Muscle of leg (tissue), 11 donors: ENCODE data around the gene MAP3K19. TPM values are rescaled to one million over a fixed set of nuclear protein-coding genes. Genes with fewer than 3 reads are reported as not detected.

Experiments used
- DNase-seq: peaks from one replicate; pipeline ENCODE4 v3.0.0; 2013
- H3K27ac ChIP-seq: one replicate; pipeline ENCODE4 v1.5.1; 2013; ENCODE audit warnings: mild to moderate bottlenecking, low read length, control low read depth
- H3K27me3 ChIP-seq: one replicate; pipeline ENCODE4 v1.6.1; 2013; ENCODE audit warnings: low read length; ENCODE audit not compliant: control insufficient read depth, insufficient read depth
- H3K36me3 ChIP-seq: one replicate; pipeline ENCODE4 v1.6.1; 2013; ENCODE audit warnings: low read length; ENCODE audit not compliant: control insufficient read depth, insufficient read depth
- H3K4me1 ChIP-seq: one replicate; pipeline ENCODE4 v1.6.1; 2013; ENCODE audit warnings: low read length; ENCODE audit not compliant: control insufficient read depth, insufficient read depth
- H3K4me3 ChIP-seq: one replicate; pipeline ENCODE4 v1.5.1; 2013; ENCODE audit warnings: low read length, control low read depth
- H3K9me3 ChIP-seq: replicated peaks from 2 replicates; pipeline ENCODE4 v1.6.1; 2013; ENCODE audit warnings: low read depth, low read length; ENCODE audit not compliant: control insufficient read depth
- WGBS: methylation state at CpG from one replicate; pipeline ENCODE4 v1.1.5; 2013; ENCODE audit warnings: missing lambda C conversion rate; ENCODE audit not compliant: insufficient coverage; 5-methylcytosine and 5-hydroxymethylcytosine counted together
- polyA plus RNA-seq, 8 donors: library from polyadenylated mRNA; unstranded; fragments of 120-200 nt; gene quantifications; one replicate each; pipeline versions ENCODE4 v1.2.1 to v1.2.3, GENCODE V29; 2013; ENCODE audit warnings: inconsistent platforms in 1 of 8, low replicate concordance in 1 of 8; ENCODE audit not compliant: insufficient read length in 8 of 8, insufficient read depth in 1 of 8
- total RNA-seq: library from RNA; stranded (reverse); fragments of 120-200 nt; gene quantifications from one replicate; pipeline ENCODE4 v1.2.4, GENCODE V29; 2013

The MAP3K19 gene
- total and polyA plus RNA-seq, 9 donors: 0.12 to 0.13 TPM; not detected in 7

DNA sequence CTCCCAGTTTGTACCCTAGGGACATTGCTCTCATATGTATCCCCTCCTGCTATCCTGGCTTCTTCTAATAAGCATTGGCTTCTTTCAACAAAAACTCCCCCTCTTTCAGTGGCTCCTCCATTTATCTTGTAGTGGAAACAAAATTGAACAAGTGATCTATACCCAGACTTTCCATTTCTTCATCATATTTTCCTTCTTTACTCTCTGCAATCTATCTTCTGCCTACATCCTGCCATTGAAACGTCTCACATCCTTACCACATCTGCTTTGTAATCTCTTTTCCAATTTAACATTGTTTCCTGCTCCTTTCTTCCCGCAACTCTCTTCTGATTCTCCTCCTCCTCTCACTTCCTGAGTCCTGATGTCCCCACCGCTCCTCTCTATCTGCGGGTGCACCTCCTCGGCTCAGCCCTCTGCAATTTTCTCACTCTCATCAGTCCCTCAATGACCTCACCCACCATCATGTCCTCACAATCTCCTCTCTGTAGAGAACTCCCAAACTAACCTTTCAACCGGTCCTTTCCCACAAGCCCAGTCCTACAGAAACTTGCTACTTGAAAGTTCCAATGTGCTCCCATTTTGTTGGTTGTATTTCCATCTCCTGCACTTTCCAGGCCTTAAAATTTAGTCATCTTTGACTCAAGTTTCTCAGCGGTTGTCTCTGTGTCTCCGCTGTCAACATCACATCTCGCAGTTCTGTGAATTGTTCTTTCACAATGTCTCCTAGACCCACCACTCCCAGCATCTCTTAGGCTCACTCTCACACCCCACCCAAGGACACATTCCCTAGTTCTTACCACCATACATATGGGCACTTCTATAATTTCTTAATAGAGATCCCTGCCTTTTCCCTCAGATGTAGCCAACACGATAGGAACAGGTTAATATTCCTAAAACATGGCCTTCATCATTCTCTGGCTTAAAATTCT lies 24.0 kb downstream of the MAP3K19 start:
- no peak overlapping the region for H3K4me3 ChIP-seq
- no peaks in the 10 kb centered on the region for H3K27me3 ChIP-seq
- H3K36me3 ChIP-seq: no peaks in the 10 kb centered on the region
- 71% methylated on average over 9 of the region's 10 CpGs for WGBS
- DNase-seq: no peak
- no peaks in the 10 kb centered on the region for H3K9me3 ChIP-seq
- no peak overlapping the region for H3K27ac ChIP-seq
- no peaks in the 10 kb centered on the region for H3K4me1 ChIP-seq

- H3K27me3 ChIP-seq: no peaks in the 10 kb centered on the region
- no peaks in the 10 kb centered on the region for H3K4me1 ChIP-seq
- no CpG with 5 or more reads among the region's 1 CpG for WGBS
- H3K4me3 ChIP-seq: no peak overlapping the region
- DNase-seq: no peak
- no peak overlapping the region for H3K27ac ChIP-seq
- no peaks in the 10 kb centered on the region for H3K9me3 ChIP-seq
- no peaks in the 10 kb centered on the region for H3K36me3 ChIP-seq
Measured at GRCh38 chr2:135021618-135022017, 25.6 kb downstream of the MAP3K19 start.

GRCh38 chr2:135011633-135012032 lies 35.6 kb downstream of the MAP3K19 start:
- no peak overlapping the region for H3K4me3 ChIP-seq
- no peaks in the 10 kb centered on the region for H3K36me3 ChIP-seq
- H3K4me1 ChIP-seq: no peaks in the 10 kb centered on the region
- no peaks in the 10 kb centered on the region for H3K9me3 ChIP-seq
- peaks cover 2% of the 10 kb centered on the region for H3K27me3 ChIP-seq
- no peak overlapping the region for H3K27ac ChIP-seq
- no peak for DNase-seq

GRCh38 chr2:135010200-135010942 lies 36.9 kb downstream of the MAP3K19 start:
- Histone ChIP-seq H3K27ac (no peak overlapping the region), H3K4me3 (no peak overlapping the region), H3K4me1 (no peaks in the 10 kb centered on the region), H3K27me3 (peaks cover 2% of the 10 kb centered on the region), H3K36me3 (no peaks in the 10 kb centered on the region), H3K9me3 (no peaks in the 10 kb centered on the region)
- no CpG with 5 or more reads among the region's 10 CpGs for WGBS
- no peak for DNase-seq

- no CpG with 5 or more reads among the region's 1 CpG for WGBS
- H3K9me3 ChIP-seq: no peaks in the 10 kb centered on the region
Measured at GRCh38 chr2:135009339-135009738, 37.9 kb downstream of the MAP3K19 start.

GRCh38 chr2:135005753-135006152 lies 41.5 kb downstream of the MAP3K19 start:
- Histone ChIP-seq H3K4me1 (no peaks in the 10 kb centered on the region), H3K4me3 (no peak overlapping the region), H3K27me3 (peaks cover 9% of the 10 kb centered on the region), H3K27ac (no peak overlapping the region), H3K9me3 (no peaks in the 10 kb centered on the region), H3K36me3 (no peaks in the 10 kb centered on the region)
- WGBS: no CpG with 5 or more reads among the region's 3 CpGs
- no peak for DNase-seq

More at GRCh38 chr2:135009339-135009738, 37.9 kb downstream of the MAP3K19 start:
- H3K4me1 ChIP-seq: no peaks in the 10 kb centered on the region
- DNase-seq: no peak
- H3K27me3 ChIP-seq: peaks cover 7% of the 10 kb centered on the region
- H3K36me3 ChIP-seq: no peaks in the 10 kb centered on the region
- no peak overlapping the region for H3K4me3 ChIP-seq
- no peak overlapping the region for H3K27ac ChIP-seq

- Histone ChIP-seq H3K4me3 (no peak overlapping the region), H3K27me3 (peaks cover 9% of the 10 kb centered on the region), H3K4me1 (no peaks in the 10 kb centered on the region), H3K36me3 (no peaks in the 10 kb centered on the region), H3K27ac (no peak overlapping the region), H3K9me3 (no peaks in the 10 kb centered on the region)
- DNase-seq: peak; percentile 54
- WGBS: 6% methylated on average over 11 of the region's 17 CpGs
Measured at GRCh38 chr2:135004005-135004746, 43.1 kb downstream of the MAP3K19 start.

DNA sequence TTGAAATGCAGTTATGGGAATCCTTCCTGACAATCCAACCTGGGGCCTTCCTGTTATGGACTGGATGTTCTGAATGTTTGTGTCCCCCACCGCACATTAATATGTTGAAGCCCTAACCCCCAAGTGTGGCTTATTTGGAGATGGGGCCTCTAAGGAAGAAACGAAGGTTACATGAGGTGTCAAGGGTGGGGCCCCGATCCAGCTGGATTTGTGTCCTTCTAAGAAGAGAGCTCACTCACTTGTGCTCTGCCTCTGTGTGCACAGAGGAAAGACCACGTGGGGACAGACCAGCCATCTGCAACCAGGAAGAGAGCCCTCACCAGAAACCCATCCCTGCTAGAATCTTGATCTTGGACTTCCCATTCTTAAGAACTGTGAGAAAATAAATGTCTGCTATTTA lies 44.4 kb downstream of the MAP3K19 start:
- Histone ChIP-seq H3K4me3 (no peak overlapping the region), H3K27me3 (peaks cover 9% of the 10 kb centered on the region), H3K9me3 (no peaks in the 10 kb centered on the region), H3K27ac (no peak overlapping the region), H3K36me3 (no peaks in the 10 kb centered on the region), H3K4me1 (no peaks in the 10 kb centered on the region)
- 83% methylated on average over 2 of the region's 4 CpGs for WGBS
- no peak for DNase-seq

- H3K4me1 ChIP-seq: no peaks in the 10 kb centered on the region
- no peak overlapping the region for H3K4me3 ChIP-seq
- no peak overlapping the region for H3K27ac ChIP-seq
- no peaks in the 10 kb centered on the region for H3K9me3 ChIP-seq
- no peak for DNase-seq
- peaks cover 4% of the 10 kb centered on the region for H3K27me3 ChIP-seq
- 57% methylated on average over 1 of the region's 2 CpGs for WGBS
- no peaks in the 10 kb centered on the region for H3K36me3 ChIP-seq
Measured at GRCh38 chr2:134999521-134999920, 47.7 kb downstream of the MAP3K19 start.
